ENCODE measurements around the gene SFI1.
"Not testable (repeated sequence)": the region's sequence is repeated elsewhere in the genome, so short reads cannot be mapped to it uniquely, and the experiment has no call there.

Gene SFI1, protein sequence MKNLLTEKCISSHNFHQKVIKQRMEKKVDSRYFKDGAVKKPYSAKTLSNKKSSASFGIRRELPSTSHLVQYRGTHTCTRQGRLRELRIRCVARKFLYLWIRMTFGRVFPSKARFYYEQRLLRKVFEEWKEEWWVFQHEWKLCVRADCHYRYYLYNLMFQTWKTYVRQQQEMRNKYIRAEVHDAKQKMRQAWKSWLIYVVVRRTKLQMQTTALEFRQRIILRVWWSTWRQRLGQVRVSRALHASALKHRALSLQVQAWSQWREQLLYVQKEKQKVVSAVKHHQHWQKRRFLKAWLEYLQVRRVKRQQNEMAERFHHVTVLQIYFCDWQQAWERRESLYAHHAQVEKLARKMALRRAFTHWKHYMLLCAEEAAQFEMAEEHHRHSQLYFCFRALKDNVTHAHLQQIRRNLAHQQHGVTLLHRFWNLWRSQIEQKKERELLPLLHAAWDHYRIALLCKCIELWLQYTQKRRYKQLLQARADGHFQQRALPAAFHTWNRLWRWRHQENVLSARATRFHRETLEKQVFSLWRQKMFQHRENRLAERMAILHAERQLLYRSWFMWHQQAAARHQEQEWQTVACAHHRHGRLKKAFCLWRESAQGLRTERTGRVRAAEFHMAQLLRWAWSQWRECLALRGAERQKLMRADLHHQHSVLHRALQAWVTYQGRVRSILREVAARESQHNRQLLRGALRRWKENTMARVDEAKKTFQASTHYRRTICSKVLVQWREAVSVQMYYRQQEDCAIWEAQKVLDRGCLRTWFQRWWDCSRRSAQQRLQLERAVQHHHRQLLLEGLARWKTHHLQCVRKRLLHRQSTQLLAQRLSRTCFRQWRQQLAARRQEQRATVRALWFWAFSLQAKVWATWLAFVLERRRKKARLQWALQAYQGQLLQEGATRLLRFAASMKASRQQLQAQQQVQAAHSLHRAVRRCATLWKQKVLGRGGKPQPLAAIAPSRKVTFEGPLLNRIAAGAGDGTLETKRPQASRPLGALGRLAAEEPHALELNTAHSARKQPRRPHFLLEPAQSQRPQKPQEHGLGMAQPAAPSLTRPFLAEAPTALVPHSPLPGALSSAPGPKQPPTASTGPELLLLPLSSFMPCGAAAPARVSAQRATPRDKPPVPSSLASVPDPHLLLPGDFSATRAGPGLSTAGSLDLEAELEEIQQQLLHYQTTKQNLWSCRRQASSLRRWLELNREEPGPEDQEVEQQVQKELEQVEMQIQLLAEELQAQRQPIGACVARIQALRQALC

DNA sequence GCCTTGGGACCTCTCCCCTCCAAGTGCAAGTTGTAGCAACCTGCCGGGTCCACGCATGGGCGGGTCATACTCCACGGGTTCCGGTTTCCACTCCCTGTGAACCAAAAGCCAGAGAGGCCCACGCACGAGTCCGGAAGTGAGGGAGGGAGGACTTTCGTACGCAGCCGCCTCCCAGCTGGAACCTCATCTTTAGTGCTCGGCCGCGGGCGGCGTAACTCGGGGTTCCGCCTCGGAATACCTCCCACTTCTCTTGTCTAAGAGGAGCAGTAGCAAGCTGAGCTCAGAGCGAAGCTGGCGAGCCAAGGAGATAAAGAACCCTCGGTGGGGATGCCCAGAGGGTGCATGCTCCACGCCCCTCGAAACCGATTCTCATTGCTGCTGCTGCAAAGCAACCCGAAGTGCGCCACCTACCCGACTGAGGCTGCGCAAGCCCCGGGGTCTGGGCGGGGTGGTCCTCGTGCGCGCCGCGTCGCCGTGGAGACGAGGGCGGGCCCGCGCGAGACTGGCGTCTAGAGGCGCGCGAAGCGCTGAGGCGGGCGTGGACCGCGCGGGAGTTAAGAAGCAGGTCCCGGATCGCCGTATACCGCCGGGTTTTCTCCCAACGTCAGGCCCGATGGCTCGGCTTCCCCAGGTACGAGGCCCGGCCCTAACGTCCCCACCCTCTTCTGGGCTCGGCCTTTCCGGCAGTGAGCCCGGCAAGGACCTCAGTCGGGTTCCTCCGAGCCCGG is at the start of gene SFI1:
Gene SFI1 (plus strand): TSS at position 530 of the 728 bp plus-strand sequence. CDS start 11,749 bp downstream, outside the sequence.
- DNase-seq: peak; percentile 93

GRCh38 chr22:31446767-31447166 is 49.6 kb upstream of the SFI1 start:
- no peak for DNase-seq

DNA sequence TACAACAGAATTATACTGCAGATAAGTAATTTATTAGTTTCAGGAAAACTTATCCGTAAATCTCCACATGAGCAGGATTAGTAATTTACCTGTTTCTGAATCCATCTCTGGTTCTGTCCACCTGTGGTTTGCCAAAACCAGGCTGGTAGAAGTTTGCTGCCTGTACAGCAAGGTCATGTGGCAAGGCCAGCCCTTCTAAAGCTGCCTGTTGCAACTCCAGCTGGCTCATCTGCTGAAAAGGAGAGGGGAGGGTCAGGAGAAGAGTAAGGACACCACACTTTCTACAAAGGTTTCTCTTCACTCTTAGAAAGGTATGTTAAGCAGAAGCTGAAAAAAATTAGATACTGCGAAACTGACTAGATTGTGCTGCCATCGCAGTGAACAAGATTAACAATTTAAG is 49.0 kb upstream of the SFI1 start:
- no peak for DNase-seq

GRCh38 chr22:31448382-31448781 is 48.0 kb upstream of the SFI1 start:
- DNase-seq: no peak

GRCh38 chr22:31449506-31449905 is 46.8 kb upstream of the SFI1 start:
- no peak for DNase-seq

DNA sequence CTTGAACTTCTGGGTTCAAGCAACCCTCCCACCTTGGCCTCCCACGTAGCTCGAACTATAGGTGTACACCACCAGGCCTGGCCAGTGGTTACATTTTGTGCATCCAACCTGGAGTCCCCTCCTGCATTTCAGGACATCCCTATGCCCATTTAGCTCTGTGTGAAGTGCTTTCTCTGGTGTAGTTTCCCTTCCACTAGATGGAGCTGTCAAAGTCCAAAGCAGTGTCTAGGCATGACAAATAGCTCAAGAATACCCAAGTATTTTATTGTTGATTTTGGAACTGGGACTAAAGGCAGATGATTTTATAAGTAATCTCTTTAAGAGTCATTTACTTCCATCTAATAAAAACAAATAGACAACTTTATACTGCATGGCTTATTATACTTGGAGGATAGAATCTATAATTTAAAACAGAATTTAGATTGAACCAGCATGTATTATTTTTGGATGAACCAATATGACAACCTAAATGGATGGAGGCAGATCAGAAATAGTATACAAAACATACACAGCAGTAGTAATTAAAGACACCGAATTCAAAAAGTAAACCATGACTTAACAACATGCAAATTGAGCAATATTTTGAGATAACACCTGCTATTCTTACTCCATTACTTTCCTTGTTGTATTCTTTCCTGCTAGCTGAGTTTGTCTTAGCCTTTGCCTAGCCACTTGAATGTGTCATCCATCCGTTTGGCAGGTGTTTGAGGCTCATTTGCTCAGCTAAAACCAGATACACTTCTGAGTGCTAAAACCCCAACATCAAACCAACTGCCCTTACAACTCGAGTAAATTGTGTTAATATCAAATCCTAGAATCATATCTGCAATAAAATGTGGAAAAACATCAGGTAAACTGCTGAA is 44.4 kb upstream of the SFI1 start:
- DNase-seq: no peak

GRCh38 chr22:31461699-31462098 is 34.6 kb upstream of the SFI1 start:
- no peak for DNase-seq

- no peak for DNase-seq
These were observed 31.0 kb upstream of the SFI1 start for GRCh38 chr22:31465307-31465706.

- DNase-seq: no peak
These were observed 21.6 kb upstream of the SFI1 start for GRCh38 chr22:31474743-31475142.

DNA sequence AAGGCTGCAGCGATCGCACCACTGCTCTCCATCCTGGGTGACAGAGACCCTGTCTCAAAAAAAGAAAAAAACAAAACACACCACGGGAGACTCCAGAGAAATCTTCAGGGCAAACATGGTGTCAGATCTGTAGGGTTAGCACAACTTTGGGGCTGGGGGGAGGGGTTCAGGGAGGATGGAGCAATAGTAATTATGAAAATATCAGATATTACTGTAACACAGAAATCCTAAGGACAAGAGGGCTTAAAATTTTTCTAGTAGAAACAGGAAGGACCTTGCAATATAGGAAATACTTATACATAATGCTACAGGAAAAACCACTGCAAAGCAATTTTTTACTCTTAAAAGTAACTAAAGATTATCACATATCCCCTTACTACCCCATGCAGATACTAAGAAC is 20.5 kb upstream of the SFI1 start:
- no peak for DNase-seq

DNA sequence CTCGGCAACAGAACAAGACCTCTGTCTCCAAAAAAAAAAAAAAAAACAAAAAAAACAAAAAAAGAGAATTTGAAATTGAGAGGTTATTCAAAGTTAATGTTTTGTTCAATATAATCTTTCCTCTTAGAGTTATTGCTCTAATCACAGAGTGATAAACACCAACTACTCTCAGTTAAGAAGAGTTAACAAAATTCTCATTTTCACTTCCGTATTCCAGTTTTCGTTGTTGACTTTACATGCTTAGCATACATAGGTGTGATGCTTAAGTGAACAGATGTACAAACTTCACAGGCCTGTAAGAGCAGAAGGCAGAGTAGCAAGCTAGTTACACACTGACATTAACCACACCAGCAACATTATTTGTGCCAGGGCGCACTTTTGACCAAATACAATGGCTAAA is 19.0 kb upstream of the SFI1 start:
- DNase-seq: no peak

GRCh38 chr22:31481129-31481528 is 15.2 kb upstream of the SFI1 start:
- no peak for DNase-seq

DNA sequence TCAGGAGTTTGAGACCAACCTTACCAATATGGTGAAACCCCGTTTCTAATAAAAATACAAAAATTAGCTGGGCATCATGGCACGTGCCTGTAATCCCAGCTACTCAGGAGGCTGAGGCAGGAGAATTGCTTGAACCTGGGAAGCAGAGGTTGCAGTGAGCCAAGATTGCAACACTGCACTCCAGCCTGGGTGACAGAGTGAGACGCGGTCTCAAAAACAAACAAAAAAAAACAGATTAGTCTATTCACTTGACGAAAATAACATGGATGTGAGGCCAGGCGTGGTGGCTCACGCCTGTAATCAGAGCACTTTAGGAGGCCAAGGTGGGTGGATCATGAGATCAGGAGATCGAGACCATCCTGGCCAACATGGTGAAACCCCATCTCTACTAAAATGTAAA is 13.9 kb upstream of the SFI1 start:
- not testable (repeated sequence) for DNase-seq

GRCh38 chr22:31486369-31486768 is 10.0 kb upstream of the SFI1 start:
- not testable (repeated sequence) for DNase-seq

DNA sequence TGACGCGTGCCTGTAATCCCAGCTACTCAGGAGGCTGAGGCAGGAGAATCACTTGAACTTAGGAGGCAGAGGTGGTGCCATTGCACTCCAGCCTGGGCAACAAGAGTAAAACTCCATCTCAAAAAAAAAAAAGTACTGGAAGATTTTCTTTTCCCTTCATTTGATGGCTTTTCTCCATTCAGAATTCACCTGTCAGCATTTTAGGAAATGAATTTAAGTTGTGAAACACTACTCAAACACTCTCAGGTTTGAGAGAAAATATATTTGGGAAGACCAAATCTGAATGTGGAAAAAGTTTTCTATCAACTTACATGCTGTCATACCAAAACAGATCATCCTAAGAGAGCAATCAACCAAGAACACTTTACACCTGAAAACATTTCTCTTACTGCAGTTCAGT is 9.4 kb upstream of the SFI1 start:
- DNase-seq: no peak

GRCh38 chr22:31488346-31488883 is 7.9 kb upstream of the SFI1 start:
- DNase-seq: no peak

DNA sequence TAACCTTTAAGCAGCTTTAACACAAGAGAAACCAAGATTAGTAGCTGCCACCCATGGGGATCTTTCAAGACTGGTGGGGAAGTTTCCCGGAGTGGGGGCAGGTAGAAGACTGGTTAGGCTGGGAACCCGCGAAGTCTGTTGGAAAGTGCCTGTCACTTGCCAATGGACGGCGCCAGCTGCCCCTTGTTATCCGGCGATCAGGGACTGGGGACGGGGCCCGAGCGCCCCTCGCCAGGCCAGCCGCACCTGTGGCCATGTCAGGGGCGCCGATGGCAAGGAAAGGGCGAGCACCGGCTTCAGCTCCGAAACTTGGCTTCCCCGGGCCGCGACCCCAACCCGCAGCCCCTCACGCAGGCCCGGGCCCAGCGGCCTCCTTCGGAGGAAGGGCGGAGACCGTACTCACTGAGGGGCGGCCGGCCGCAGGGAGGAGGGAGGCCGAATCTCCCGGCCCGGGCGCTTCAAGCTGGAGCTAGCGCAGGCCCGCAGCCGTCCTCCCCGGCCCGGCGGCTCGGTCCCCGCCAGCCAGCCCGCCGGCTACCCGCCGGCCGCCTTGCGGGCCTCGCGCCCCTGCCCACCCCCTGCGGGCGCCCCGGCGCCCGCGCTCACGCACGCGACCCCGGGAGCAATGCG is 7.2 kb upstream of the SFI1 start:
- no peak for DNase-seq

DNA sequence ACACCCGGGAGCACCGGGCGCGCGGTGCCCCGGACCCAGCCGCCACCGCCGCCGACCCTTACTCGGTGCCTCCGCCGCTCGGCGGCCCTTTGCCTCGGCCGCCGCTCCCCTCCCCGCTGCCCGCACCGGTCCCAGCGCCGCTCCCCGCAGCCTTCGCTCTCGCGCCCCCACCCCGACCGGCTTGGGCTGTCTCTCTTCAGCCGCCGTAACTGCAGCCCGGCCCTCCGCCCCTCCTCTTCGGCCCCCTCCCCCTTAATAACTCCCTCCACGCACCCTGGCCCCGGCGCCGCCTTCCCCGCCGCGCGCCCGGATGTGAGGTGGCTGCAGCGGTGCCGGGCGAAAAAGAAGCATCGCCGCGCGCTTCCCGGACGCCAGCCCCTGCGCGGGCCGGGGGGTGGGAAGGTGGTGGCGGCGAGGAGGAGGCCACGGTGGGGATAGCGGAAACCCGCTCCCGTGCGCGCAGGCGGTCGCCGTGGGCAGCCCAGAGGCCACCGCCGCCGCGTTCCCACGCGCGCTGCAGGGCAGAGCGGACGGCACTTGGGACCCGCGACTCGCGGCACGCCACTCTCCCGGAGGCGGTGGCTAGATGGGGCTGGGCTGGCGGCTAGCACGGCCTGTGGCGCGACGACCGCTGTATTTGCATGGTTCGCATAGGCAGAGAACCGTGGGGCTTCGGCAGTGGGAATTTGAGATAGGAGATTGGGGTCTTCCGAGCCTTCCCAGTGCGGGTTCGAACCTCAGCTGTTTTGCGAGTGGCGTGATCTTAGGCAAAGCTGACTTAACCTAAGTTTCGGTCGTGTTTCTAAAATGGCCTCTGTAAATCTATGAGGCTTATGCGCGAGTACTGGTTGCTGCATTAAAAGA is 6.5 kb upstream of the SFI1 start, which contains the start of gene EIF4ENIF1:
Gene EIF4ENIF1 (minus strand): TSS at position 211 of the 864 bp plus-strand sequence. CDS start 1,124 bp downstream, outside the sequence.
- DNase-seq: peak; percentile 86

DNA sequence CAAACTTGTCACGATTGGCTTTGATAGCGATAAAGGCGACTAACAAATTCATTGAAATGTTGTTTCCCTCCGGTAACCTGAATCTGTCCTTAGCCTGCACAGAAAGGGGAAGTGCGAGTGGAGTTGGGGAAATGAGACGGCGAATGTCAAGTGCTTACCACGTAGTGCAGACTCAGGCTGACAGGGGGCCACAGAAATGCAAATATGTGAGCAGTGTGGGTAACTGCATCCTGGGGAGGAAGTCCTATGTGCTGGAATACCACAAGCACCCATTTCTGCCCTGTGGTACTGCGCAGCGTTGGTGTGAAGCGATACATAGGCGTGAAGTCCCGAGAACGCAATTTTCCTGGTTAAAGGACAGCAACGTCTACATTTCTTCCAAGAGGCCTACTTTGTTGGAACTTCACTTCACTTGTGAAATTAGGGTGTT is 5.8 kb upstream of the SFI1 start:
- DNase-seq: peak; percentile 87

Measured in CD4-positive, alpha-beta T cell treated with Interleukin-15 for 1 hour (primary cell).